ENCODE data around the gene KLHL40.

GRCh38 chr3:42680271-42680670, 5.1 kb upstream of the KLHL40 start:
- TF ChIP-seq EZH2 (IDR thresholded peaks at IDR 0.05; ENCODE audit: borderline replicate concordance, low read length) (no peak), CTCF (conservative IDR thresholded peaks at IDR 0.05 in 1 of 2, IDR thresholded peaks at IDR 0.05 in 1 of 2; ENCODE audit: extremely low read depth in 1 of 2, insufficient read depth in 1 of 2, low read depth in 1 of 2, low read length in 2 of 2) (no peak)
